Progenitor cell of endocrine pancreas (in vitro differentiated cells): ENCODE measurements around the gene STOX2. TPM values are rescaled to one million over a fixed set of nuclear protein-coding genes. Genes with fewer than 3 reads are reported as not detected.

Experiments used
- DNase-seq: peaks from one replicate; pipeline ENCODE4 v3.0.0; 2021; ENCODE audit warnings: low spot score; ENCODE audit not compliant: unreplicated experiment
- H3K27ac Mint-ChIP-seq: 2 replicates; pipeline ENCODE4 v1.8.0; 2021; ENCODE audit warnings: mild to moderate bottlenecking, moderate library complexity, mixed read lengths
- H3K27me3 Mint-ChIP-seq: 2 replicates; pipeline ENCODE4 v1.8.0; 2021; ENCODE audit warnings: mixed read lengths
- H3K36me3 Mint-ChIP-seq: 2 replicates; pipeline ENCODE4 v1.8.0; 2022; ENCODE audit warnings: mixed read lengths; ENCODE audit not compliant: insufficient read depth
- H3K4me1 Mint-ChIP-seq: 2 replicates; pipeline ENCODE4 v1.8.0; 2021; ENCODE audit warnings: low read depth, mixed read lengths
- H3K4me3 Mint-ChIP-seq: 2 replicates; pipeline ENCODE4 v1.8.0; 2021; ENCODE audit warnings: low read depth, mild to moderate bottlenecking, moderate library complexity, mixed read lengths
- H3K9me3 Mint-ChIP-seq: 2 replicates; pipeline ENCODE4 v1.8.0; 2021; ENCODE audit warnings: low read depth, mixed read lengths
- CTCF ChIP-seq: fragments of 200-600 bp; sonication (generic); IDR thresholded peaks from one replicate; pipeline ENCODE4 v1.5.0; 2021; ENCODE audit warnings: antibody characterized with exemption, mild to moderate bottlenecking; ENCODE audit not compliant: unreplicated experiment
- total RNA-seq: library from RNA; stranded (reverse); gene quantifications from 2 replicates; pipeline ENCODE4 v1.2.1, GENCODE V29; 2021

The STOX2 gene
- total RNA-seq, 1 donor from 2014 or later, result 21.9 TPM

GRCh38 chr4:183860119-183860518 is 45.0 kb upstream of the STOX2 start:
- H3K27ac Mint-ChIP-seq, result no peak overlapping the region
- peaks cover 9% of the 10 kb centered on the region for H3K27me3 Mint-ChIP-seq

GRCh38 chr4:183860731-183861130 is 44.4 kb upstream of the STOX2 start:
- Mint-ChIP-seq H3K9me3 (peaks cover 8% of the 10 kb centered on the region), H3K4me3 (no peak overlapping the region), H3K4me1 (peaks cover 4% of the 10 kb centered on the region), H3K27me3 (peaks cover 11% of the 10 kb centered on the region), H3K36me3 (peaks cover 7% of the 10 kb centered on the region), H3K27ac (no peak overlapping the region)
- TF ChIP-seq CTCF, result no peak
- no peak for DNase-seq

More at GRCh38 chr4:183860119-183860518, 45.0 kb upstream of the STOX2 start:
- no peak for DNase-seq
- Mint-ChIP-seq H3K4me1 (peaks cover 4% of the 10 kb centered on the region), H3K9me3 (peaks cover 8% of the 10 kb centered on the region), H3K36me3 (peaks cover 7% of the 10 kb centered on the region), H3K4me3 (no peak overlapping the region)
- no peak for TF ChIP-seq CTCF

- no peak overlapping the region for H3K27ac Mint-ChIP-seq
- H3K4me3 Mint-ChIP-seq, result no peak overlapping the region
- peaks cover 4% of the 10 kb centered on the region for H3K4me1 Mint-ChIP-seq
- TF ChIP-seq CTCF, result no peak
- H3K27me3 Mint-ChIP-seq, result peaks cover 11% of the 10 kb centered on the region
- H3K36me3 Mint-ChIP-seq, result peaks cover 7% of the 10 kb centered on the region
- H3K9me3 Mint-ChIP-seq, result peaks cover 8% of the 10 kb centered on the region
- no peak for DNase-seq
These were observed 43.7 kb upstream of the STOX2 start for GRCh38 chr4:183861426-183861825.

GRCh38 chr4:183863155-183863825 is 41.8 kb upstream of the STOX2 start:
- no peaks in the 10 kb centered on the region for H3K9me3 Mint-ChIP-seq
- peaks cover 2% of the 10 kb centered on the region for H3K36me3 Mint-ChIP-seq
- H3K4me1 Mint-ChIP-seq, result peaks cover 4% of the 10 kb centered on the region
- no peak overlapping the region for H3K4me3 Mint-ChIP-seq
- no peak for DNase-seq
- no peak for TF ChIP-seq CTCF
- H3K27me3 Mint-ChIP-seq, result peaks cover 10% of the 10 kb centered on the region
- H3K27ac Mint-ChIP-seq, result no peak overlapping the region

- Mint-ChIP-seq H3K4me3 (no peak overlapping the region), H3K27me3 (peaks cover 2% of the 10 kb centered on the region), H3K36me3 (peaks cover 2% of the 10 kb centered on the region), H3K4me1 (peaks cover 2% of the 10 kb centered on the region), H3K9me3 (no peaks in the 10 kb centered on the region), H3K27ac (no peak overlapping the region)
- no peak for TF ChIP-seq CTCF
- DNase-seq, result no peak
These were observed 37.9 kb upstream of the STOX2 start for GRCh38 chr4:183867247-183867646.
